ENCODE data around the gene EPB41. TPM values are rescaled to one million over a fixed set of nuclear protein-coding genes. Genes with fewer than 3 reads are reported as not detected.

EPB41 gene
- total and polyA plus RNA-seq, 2 of the 8 experiments (the other 6 are each of a cell fraction or from before 2014, with no cell fraction given), result 36.7 to 109 TPM

- no peak for TF ChIP-seq BACH1 (IDR thresholded peaks at IDR 0.05; ENCODE audit: low read length)
- TF ChIP-seq EP300 (IDR thresholded peaks at IDR 0.05; ENCODE audit: borderline replicate concordance in 1 of 2, low read depth in 2 of 2, low read length in 2 of 2), result no peak
- TF ChIP-seq USF2 (IDR thresholded peaks at IDR 0.05; ENCODE audit: low read length), result no peak
- no peak for TF ChIP-seq CHD1 (IDR thresholded peaks at IDR 0.05; ENCODE audit: low read depth, low read length)
- no peak for TF ChIP-seq KDM5A (IDR thresholded peaks at IDR 0.05; ENCODE audit: low read length)
- TF ChIP-seq CHD2 (IDR thresholded peaks at IDR 0.05; ENCODE audit: low read length), result no peak
- TF ChIP-seq RBBP5 (IDR thresholded peaks at IDR 0.05; ENCODE audit: borderline replicate concordance, low read depth, low read length), result no peak
- no peak for TF ChIP-seq POLR2AphosphoS5 (IDR thresholded peaks at IDR 0.05; ENCODE audit: low read depth, low read length)
These were observed 137.7 kb downstream of the EPB41 start (continued) for GRCh38 chr1:29052100-29052499.
